Measurements from ENCODE around the gene IFNA4. TPM values are rescaled to one million over a fixed set of nuclear protein-coding genes. Genes with fewer than 3 reads are reported as not detected.

IFNA4 gene
- total RNA-seq: not detected

DNA sequence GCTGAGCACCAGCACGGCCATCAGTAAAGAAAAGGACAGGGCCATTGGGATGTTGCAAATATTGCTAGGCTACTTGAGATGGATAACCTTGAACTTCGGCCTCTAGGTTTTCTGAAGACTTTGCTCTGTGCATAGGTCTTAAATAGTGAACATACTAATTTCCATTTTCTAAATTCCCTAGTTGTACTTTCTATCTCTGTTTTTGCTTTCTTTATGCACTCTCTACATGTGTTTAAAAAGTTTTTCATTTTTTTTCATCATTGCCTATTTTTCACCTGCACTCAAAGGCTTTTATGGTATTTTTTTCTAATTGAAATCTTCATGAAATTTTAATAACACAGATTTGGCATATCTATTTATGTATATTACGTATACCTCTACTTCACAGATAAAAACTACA is at the start of gene IFNA4:
Gene IFNA4 (minus strand): TSS at position 101 of the 400 bp plus-strand sequence. CDS start 56 bp downstream, at position 45.

GRCh38 chr9:21228122-21228521 is 40.7 kb upstream of the IFNA4 start, which contains the start of gene IFNA17:
IFNA17 (minus strand) TSS chr9:21228222; CDS start chr9:21228173, 49 bp downstream.

DNA sequence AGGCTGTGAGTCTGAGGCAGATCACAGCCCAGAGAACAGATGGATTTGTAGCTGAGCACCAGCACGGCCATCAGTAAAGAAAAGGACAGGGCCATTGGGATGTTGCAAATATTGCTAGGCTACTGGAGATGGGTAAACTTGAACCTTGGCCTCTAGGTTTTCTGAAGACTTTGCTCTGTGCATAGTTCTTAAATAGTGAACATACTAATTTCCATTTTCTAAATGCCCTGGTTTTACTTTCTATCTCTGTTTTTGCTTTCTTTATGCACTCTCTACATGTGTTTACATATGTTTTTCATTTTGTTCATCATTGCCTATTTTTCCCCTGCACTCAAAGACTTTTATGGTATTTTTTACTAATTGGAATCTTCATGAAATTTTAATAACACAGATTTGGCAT is 29.8 kb upstream of the IFNA4 start, which contains the start of gene IFNA16:
Gene IFNA16 (minus strand): TSS at position 101 of the 400 bp plus-strand sequence. CDS start 6 bp downstream, at position 95.

GRCh38 chr9:21207043-21207442 is 19.7 kb upstream of the IFNA4 start, which contains the start of gene IFNA10:
IFNA10 (minus strand) TSS chr9:21207143; CDS start chr9:21207097, 46 bp downstream.

GRCh38 chr9:21202105-21202504 is 14.7 kb upstream of the IFNA4 start, which contains the start of gene IFNA7:
IFNA7 (minus strand) TSS chr9:21202205; CDS start chr9:21202165, 40 bp downstream.

DNA sequence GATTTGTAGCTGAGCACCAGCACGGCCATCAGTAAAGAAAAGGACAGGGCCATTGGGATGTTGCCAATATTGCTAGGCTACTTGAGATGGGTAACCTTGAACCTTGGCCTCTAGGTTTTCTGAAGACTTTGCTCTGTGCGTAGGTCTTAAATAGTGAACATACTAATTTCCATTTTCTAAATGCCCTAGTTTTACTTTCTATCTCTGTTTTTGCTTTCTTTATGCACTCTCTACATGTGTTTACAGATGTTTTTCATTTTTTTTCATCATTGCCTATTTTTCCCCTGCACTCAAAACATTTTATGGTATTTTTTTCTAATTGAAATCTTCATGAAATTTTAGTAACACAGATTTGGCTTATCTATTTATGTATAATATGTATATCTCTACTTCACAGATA is 20.8 kb downstream of the IFNA4 start, which contains the start of gene IFNA21:
Gene IFNA21 (minus strand): TSS at position 101 of the 400 bp plus-strand sequence. CDS start 48 bp downstream, at position 53.

DNA sequence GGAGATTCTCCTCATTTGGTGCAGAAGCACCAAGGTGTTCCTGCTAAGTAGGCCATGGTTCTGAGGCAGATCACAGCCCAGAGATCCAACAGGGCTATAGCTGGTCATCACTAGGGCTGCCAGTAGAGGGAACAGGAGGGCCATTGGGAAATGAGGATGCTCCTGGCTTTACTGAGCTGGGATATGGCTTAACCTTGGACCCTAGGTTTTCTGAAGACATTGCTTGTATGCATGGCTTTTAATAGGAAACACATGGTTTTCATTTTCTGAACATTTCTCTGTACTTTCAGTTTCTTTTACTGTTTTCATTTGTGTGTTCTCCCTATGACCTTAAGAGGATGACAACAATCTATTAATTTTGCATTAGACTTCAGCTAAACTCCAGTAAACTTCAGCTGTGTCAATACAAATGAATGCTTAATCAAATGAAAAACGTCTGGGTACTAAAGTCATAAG is 45.9 kb downstream of the IFNA4 start, which contains the start of gene IFNW1:
Gene IFNW1 (minus strand): TSS at position 406 of the 456 bp plus-strand sequence. CDS start 262 bp downstream, at position 144.

Small RNA genes within 50 kb of the gene (small RNA-seq; reads per million reads assigned to genes)
- gene RF00019: not detected

Other genes starting within 250 kb of the IFNA4 start
- gene HACD4, start 155.9 kb downstream of the IFNA4 start, total RNA-seq: 1.6 TPM
- gene IFNB1, start 109.6 kb downstream of the IFNA4 start, total RNA-seq: not detected
- gene IFNW1, start 45.8 kb downstream of the IFNA4 start, total RNA-seq: not detected
- gene IFNA21, start 20.9 kb downstream of the IFNA4 start, total RNA-seq: not detected
- gene IFNA7, start 14.6 kb upstream of the IFNA4 start, total RNA-seq: not detected
- not detected for gene IFNA10, start 19.6 kb upstream of the IFNA4 start, total RNA-seq
- not detected for gene IFNA16, start 29.7 kb upstream of the IFNA4 start, total RNA-seq
- not detected for gene IFNA17, start 40.6 kb upstream of the IFNA4 start, total RNA-seq
- gene IFNA14, start 52.4 kb upstream of the IFNA4 start, total RNA-seq: not detected
- gene IFNA5, start 117.7 kb upstream of the IFNA4 start, total RNA-seq: not detected
- gene KLHL9, start 147.8 kb upstream of the IFNA4 start, total RNA-seq: 79.1 TPM
- gene IFNA6, start 163.3 kb upstream of the IFNA4 start, total RNA-seq: not detected
- not detected for gene IFNA13, start 180.5 kb upstream of the IFNA4 start, total RNA-seq
- gene IFNA2, start 197.8 kb upstream of the IFNA4 start, total RNA-seq: not detected
- not detected for gene IFNA8, start 221.5 kb upstream of the IFNA4 start, total RNA-seq

All from diencephalon (tissue), 1 donor.